Jurkat, Clone E6-1 (cell line): Measurements from ENCODE around the gene MYH16. TPM values are rescaled to one million over a fixed set of nuclear protein-coding genes. Genes with fewer than 3 reads are reported as not detected.
"Not testable (repeated sequence)": the region's sequence is repeated elsewhere in the genome, so short reads cannot be mapped to it uniquely, and the experiment has no call there.

Source experiments
- DNase-seq: peaks from one replicate; pipeline ENCODE4 v3.0.0-alpha.2; 2011; ENCODE audit warnings: low read depth, low spot score
- H3K4me3 ChIP-seq: 2 replicates; pipeline ENCODE4 v1.5.1; 2011; ENCODE audit warnings: mild to moderate bottlenecking, low read length, control low read depth, moderate library complexity
- polyA plus RNA-seq: library from polyadenylated mRNA; unstranded; fragments of >200 nt; gene quantifications from one replicate; pipeline ENCODE4 v1.2.1, GENCODE V29; 2012; ENCODE audit warnings: missing spikeins; ENCODE audit not compliant: insufficient read length, insufficient read depth

Gene MYH16
- polyA plus RNA-seq, result not detected

DNA sequence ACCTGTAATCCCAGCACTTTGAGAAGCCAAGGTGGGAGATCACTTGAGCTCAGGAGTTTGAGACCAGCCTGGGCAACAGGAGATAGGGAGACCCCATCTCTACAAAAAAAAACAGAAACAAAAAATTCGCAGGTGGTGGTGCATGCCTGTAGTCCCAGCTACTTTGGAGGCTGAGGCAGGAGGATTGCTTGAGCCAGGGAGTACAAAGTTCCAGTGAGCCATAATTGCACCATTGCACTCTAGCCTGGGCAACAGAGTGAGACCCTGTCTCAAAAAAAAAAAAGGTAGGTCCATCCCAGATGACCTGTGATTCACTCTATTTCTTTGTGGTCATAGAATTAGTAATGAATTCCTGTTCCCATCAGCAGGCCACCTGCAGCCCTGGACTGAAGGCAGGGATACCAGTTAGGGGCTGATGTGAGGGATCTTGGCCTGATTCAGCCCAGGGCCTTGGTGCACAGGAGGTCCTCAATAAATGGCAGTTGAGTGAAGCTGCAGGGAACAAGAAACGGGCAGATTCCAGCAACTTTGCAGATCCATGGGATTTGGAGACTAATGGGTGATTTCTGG is at the start of gene MYH16:
Gene MYH16, plus strand, starts transcription at position 364 of the 570 bp plus-strand sequence.
- no peak within 1 kb of the TSS for H3K4me3 ChIP-seq
- no peak for DNase-seq

GRCh38 chr7:99224263-99224898 is 48.3 kb upstream of the MYH16 start:
- not testable (repeated sequence) for DNase-seq, H3K4me3 ChIP-seq

GRCh38 chr7:99224899-99225265 is 47.8 kb upstream of the MYH16 start:
- no peak overlapping the region for H3K4me3 ChIP-seq
- DNase-seq, result no peak

DNA sequence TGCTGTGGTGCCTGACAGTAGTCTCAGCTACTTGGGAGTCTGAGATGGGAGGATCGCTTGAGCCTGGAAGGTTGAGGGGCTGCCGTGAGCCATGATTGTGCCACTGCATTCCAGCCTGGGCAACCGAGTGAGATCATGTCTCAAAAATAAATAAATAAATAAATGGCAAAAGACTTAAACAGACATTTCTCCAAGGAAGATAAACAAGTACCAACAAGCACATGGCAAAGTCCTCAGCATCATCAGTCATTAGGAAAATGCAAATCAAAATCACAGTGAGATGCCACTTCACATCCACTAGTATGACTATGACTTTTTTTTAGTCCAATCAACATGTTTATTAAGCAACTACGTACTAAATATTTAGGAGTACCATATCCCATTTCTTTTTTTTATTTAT is 43.4 kb upstream of the MYH16 start:
- no peak overlapping the region for H3K4me3 ChIP-seq
- no peak for DNase-seq

- DNase-seq, result no peak
Observed at GRCh38 chr7:99232082-99232770, 40.4 kb upstream of the MYH16 start.

GRCh38 chr7:99232955-99233354 is 39.7 kb upstream of the MYH16 start:
- not testable (repeated sequence) for DNase-seq, H3K4me3 ChIP-seq

More at GRCh38 chr7:99232082-99232770, 40.4 kb upstream of the MYH16 start:
- H3K4me3 ChIP-seq, result no peak overlapping the region

GRCh38 chr7:99234185-99234584 is 38.5 kb upstream of the MYH16 start:
- H3K4me3 ChIP-seq, result no peak overlapping the region
- DNase-seq, result no peak

GRCh38 chr7:99235925-99236324 is 36.7 kb upstream of the MYH16 start:
- H3K4me3 ChIP-seq, result no peak overlapping the region
- no peak for DNase-seq

- DNase-seq, H3K4me3 ChIP-seq: not testable (repeated sequence)
Observed at GRCh38 chr7:99237876-99238275, 34.8 kb upstream of the MYH16 start.

DNA sequence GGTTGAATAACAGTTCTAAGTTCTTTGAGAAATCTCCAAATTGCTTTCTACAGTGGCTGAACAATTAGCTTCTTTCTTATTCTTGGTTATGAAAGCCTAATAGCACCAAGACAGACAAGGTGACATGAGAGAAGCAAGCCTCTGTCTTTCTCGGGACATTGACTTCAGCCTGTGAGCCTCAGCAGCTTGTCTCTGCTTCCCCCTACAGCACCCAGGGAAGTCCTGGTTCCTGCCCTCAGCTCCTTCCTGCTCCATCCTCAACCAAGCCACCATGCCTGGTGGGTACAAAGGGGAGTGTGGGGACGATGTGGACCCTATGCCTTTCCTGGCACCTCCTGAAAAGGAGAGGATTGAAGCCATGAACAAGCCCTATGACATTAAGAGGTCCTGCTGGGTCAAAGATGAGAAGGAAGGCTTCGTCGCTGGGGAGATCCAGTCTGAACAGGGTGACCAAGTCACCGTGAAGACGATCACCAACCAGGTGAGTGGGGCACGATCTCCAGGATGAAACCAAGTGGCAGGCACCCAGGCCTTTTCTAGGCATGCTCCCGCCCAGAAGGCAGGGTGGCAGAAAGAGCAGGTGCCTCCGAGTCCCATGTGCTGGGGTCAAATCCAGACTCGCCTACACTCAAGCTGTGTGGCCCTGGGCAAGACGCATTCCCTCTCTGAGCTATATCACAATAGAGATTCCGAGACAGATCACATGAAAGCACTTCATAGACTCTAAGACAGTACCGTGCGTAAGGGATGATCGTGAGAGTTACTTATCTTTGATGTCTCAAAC is 33.9 kb upstream of the MYH16 start:
- no peak overlapping the region for H3K4me3 ChIP-seq
- DNase-seq, result no peak

DNA sequence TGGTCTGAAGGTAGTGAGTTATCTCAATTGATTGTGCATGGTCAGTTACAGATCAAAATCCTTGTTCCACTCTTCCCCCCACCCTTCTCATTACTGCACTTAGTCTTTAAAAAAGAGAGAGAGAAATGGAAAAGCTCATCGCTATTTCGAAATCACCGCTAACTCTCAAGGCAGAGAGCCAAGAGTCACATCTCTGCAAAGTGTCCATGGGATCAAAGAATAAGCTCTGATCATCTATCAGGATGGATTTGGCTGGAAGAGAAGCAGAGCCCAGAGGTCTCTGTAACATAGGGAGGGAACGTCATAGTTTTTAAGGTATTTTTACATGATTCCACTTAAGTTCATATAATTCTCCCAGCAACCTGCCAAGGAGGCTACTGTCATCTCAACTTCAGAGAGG is 30.0 kb upstream of the MYH16 start:
- DNase-seq, result no peak
- H3K4me3 ChIP-seq, result no peak overlapping the region

- no peak for DNase-seq
- no peak overlapping the region for H3K4me3 ChIP-seq
Observed at GRCh38 chr7:99243751-99244337, 28.8 kb upstream of the MYH16 start.

GRCh38 chr7:99244939-99245338 is 27.7 kb upstream of the MYH16 start:
- H3K4me3 ChIP-seq, result no peak overlapping the region
- DNase-seq, result no peak

- H3K4me3 ChIP-seq, result no peak overlapping the region
- DNase-seq, result no peak
Observed at GRCh38 chr7:99248391-99249095, 24.1 kb upstream of the MYH16 start.

DNA sequence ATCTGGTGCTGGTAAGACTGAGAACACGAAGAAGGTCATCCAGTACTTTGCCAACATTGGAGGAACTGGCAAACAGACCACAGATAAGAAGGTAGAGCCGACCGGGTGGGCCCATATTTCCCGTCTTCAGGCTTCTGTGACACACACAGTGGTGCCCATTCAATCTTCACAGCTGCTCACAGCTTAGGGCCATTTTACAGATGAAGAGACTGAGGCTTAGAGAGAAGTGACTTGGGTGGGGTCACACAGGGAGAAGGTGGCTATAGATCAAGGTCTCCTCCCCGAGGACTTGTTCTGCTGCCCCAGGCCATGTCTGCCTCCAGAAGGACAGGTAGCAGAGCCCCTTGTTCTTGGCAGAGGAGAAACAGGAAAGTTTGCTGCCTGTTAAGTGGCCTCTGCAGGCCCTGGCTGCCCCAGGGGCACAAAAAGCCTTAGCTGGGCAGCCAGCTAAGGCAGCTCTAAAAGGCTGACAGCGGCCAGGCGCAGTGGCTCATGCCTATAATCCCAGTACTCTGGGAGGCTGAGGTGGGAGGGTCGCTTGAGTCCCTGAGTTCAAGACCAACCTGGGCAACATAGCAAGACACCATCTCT is 22.6 kb upstream of the MYH16 start:
- no peak for DNase-seq
- H3K4me3 ChIP-seq, result no peak overlapping the region

DNA sequence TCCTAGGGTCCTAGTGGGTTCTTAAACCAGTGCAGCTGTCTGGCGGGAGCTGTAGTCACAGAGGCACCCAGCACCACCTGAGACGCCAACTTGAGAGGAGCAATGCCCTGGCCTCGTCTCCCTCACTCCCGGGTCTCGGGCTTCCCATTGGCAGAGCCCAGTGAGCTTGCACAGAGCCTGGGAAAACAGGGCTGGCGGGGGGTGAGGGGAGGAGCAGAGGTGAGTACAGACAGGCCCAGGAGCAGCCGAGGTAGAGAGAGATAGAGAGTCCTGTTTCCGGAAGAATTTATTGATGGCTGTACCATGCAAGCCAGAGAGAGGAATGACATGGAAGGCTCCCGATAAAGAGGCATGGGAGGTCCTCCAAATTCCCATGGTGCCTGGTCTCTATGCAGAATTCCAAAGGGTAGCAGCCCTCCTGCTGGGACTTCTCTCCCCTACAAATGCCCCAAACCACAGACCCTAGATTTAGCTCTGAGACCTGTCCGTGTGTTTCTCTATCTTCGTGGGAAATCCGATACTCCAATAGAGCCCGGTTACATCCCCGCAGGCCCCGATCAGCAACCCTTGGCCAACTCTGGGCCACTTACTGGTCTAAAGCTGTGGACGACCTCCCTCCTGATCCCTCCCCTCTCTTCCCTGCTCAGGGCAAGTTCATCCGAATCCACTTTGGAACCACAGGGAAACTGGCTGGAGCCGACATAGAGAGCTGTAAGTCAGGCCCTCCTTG is 20.3 kb upstream of the MYH16 start:
- no peak overlapping the region for H3K4me3 ChIP-seq
- no peak for DNase-seq

DNA sequence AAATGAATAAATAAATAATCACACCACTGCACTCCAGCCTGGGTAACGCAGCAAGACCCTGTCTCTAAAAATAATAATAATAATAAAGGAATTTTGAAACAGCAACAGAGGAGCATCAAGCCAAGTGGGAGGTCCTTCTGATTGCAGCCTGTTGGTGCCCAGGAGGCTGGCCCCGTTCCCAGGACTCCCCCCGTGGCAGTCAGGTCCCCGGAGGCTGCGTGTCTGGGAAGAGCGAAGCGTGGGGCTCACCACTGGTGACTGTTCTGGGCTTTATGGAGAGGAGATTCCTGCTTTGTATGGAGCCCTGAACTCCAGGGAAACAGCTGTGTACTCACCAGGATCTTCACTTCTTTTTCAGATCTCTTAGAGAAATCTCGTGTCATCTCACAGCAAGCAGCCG is 19.3 kb upstream of the MYH16 start:
- DNase-seq, result no peak
- H3K4me3 ChIP-seq, result no peak overlapping the region

GRCh38 chr7:99254390-99254789 is 18.2 kb upstream of the MYH16 start:
- DNase-seq, result no peak
- no peak overlapping the region for H3K4me3 ChIP-seq
